Hippocampal formation (tissue), 2 donors: ENCODE results near the gene ARMH4.

Experiments
- DNase-seq, 2 donors: peaks; one replicate each; lab custom pipeline; 2025; lab: John Stamatoyannopoulos, UW

ARMH4 gene

GRCh38 chr14:57963071-57963470 lies 188.9 kb downstream of the ARMH4 start:
- no peak for DNase-seq

- no peak for DNase-seq
Measured at GRCh38 chr14:57962325-57963035, 189.5 kb downstream of the ARMH4 start.

GRCh38 chr14:57961786-57962060 lies 190.3 kb downstream of the ARMH4 start:
- no peak for DNase-seq

GRCh38 chr14:57960946-57961785 lies 190.8 kb downstream of the ARMH4 start:
- no peak for DNase-seq

GRCh38 chr14:57957441-57957840 lies 194.6 kb downstream of the ARMH4 start:
- no peak for DNase-seq
